ENCODE data around the gene FNTB. TPM values are rescaled to one million over a fixed set of nuclear protein-coding genes. Genes with fewer than 3 reads are reported as not detected.

Gene FNTB
- total and polyA plus RNA-seq, 3 donors from 2014 or later = 43.2 to 68.1 (median 52.5) TPM

- 86 to 90% methylated on average over 6 of the region's 6 CpGs for WGBS, 2 donors
- TF ChIP-seq POLR2A (IDR thresholded peaks at IDR 0.05) (no peak), CTCF (IDR thresholded peaks at IDR 0.05) (no peak)
Observed at GRCh38 chr14:64946310-64947045, 40.2 kb upstream of the FNTB start.

GRCh38 chr14:64947710-64948611, 38.7 kb upstream of the FNTB start:
- TF ChIP-seq POLR2A (IDR thresholded peaks at IDR 0.05) = no peak
- TF ChIP-seq CTCF (IDR thresholded peaks at IDR 0.05) = no peak
- Histone ChIP-seq H3K4me3 (no peak overlapping the region), H3K27ac (no peak overlapping the region), H3K27me3 (no peaks in the 10 kb centered on the region), H3K36me3 (ENCODE audit: low read depth, missing control alignments) (no peaks in the 10 kb centered on the region), H3K9me3 (no peaks in the 10 kb centered on the region), H3K4me1 (no peaks in the 10 kb centered on the region)
- no peak for DNase-seq
- 89 to 92% methylated on average over 22 to 28 of the region's 28 CpGs for WGBS, 2 donors
- intact Hi-C loops (cut with DNase I; ENCODE audit: low total_unique reads) = no loop called here

More at GRCh38 chr14:64946310-64947045, 40.2 kb upstream of the FNTB start:
- no peak overlapping the region for H3K27ac ChIP-seq
- no peaks in the 10 kb centered on the region for H3K27me3 ChIP-seq
- H3K4me1 ChIP-seq = no peaks in the 10 kb centered on the region
- DNase-seq = no peak
- H3K4me3 ChIP-seq = no peak overlapping the region
- intact Hi-C loops (cut with DNase I; ENCODE audit: low total_unique reads) = no loop called here
- H3K9me3 ChIP-seq = no peaks in the 10 kb centered on the region
- no peaks in the 10 kb centered on the region for H3K36me3 ChIP-seq (ENCODE audit: low read depth, missing control alignments)

DNA sequence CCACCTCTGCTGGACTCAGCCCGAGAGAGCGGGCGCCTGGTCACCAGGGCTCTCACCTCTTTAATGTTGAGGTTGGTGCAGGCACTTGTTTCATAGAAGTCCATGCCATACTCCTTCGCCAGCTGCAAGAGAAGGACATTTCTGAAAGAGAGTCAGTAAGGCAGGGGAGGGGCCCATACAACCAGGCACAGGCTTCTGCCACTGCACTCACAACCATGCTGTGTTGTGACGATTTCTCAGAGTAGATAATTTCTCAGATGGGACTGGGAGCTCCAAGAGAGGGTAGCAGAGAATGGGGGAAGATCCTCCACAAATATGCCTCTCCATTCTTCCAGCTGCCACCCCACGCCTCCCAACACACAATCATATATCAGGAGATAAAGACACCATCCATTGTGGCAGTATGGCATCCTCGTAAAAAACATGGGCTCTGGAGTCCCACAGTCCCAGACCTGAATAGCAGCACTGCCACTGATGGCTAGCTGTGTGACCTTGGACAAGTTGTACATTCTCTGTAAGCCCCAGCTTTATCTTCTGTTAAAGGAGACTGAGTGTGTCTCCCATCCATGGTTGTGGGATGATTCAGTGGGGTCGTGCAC, 38.0 kb upstream of the FNTB start:
- Histone ChIP-seq H3K4me3 (no peak overlapping the region), H3K36me3 (ENCODE audit: low read depth, missing control alignments) (no peaks in the 10 kb centered on the region), H3K27me3 (no peaks in the 10 kb centered on the region), H3K4me1 (no peaks in the 10 kb centered on the region), H3K27ac (no peak overlapping the region), H3K9me3 (no peaks in the 10 kb centered on the region)
- DNase-seq = no peak
- TF ChIP-seq CTCF (IDR thresholded peaks at IDR 0.05) = no peak
- no peak for TF ChIP-seq POLR2A (IDR thresholded peaks at IDR 0.05)
- intact Hi-C loops (cut with DNase I; ENCODE audit: low total_unique reads) = no loop called here
- WGBS, 2 donors = 82 to 90% methylated on average over 8 of the region's 8 CpGs

- Histone ChIP-seq H3K4me1 (no peaks in the 10 kb centered on the region), H3K27me3 (no peaks in the 10 kb centered on the region), H3K27ac (no peak overlapping the region), H3K36me3 (ENCODE audit: low read depth, missing control alignments) (no peaks in the 10 kb centered on the region), H3K4me3 (no peak overlapping the region), H3K9me3 (no peaks in the 10 kb centered on the region)
- DNase-seq = no peak
- intact Hi-C loops (cut with DNase I; ENCODE audit: low total_unique reads) = no loop called here
- 86 to 97% methylated on average over 8 of the region's 8 CpGs for WGBS, 2 donors
- TF ChIP-seq POLR2A (IDR thresholded peaks at IDR 0.05) (no peak), CTCF (IDR thresholded peaks at IDR 0.05) (no peak)
Observed at GRCh38 chr14:64950889-64951288, 35.8 kb upstream of the FNTB start.
